ENCODE data around the gene MYH7B. TPM values are rescaled to one million over a fixed set of nuclear protein-coding genes. Genes with fewer than 3 reads are reported as not detected.

Gene MYH7B
- total and polyA plus RNA-seq, 8 donors: 0.09 to 2.3 (median 0.37) TPM

- intact Hi-C loops (cut with DNase I): no loop called here
- H3K4me1 ChIP-seq: no peaks in the 10 kb centered on the region
- peaks cover 11 to 84% (median 58%) of the 10 kb centered on the region in 3 donors for H3K36me3 ChIP-seq
- peak in 2 of 6 donors; percentile 4 to 27 for DNase-seq
- TF ChIP-seq CTCF (IDR thresholded peaks at IDR 0.05): no peak
- no peak overlapping the region for H3K4me3 ChIP-seq
- no peaks in the 10 kb centered on the region for H3K9me3 ChIP-seq
- H3K27ac ChIP-seq: no peak overlapping the region
- ATAC-seq: no peak
- WGBS, 2 donors: 91 to 93% methylated on average over 20 of the region's 20 CpGs
- no peaks in the 10 kb centered on the region for H3K27me3 ChIP-seq
- no peak for FAIRE-seq
Measured at GRCh38 chr20:35004749-35005462, 49.2 kb downstream of the MYH7B start.

Small RNAs within 50 kb of the gene (microRNA-seq; reads per million reads assigned to microRNA genes)
- gene MIR499A: 0 reads per million in 2 donors
- gene MIR499B: 0 reads per million in 2 donors

Other genes starting within 250 kb of the MYH7B start
- 10 to 100 TPM; 11.1 to 15.8 (median 11.7) TPM for gene NCOA6, start 130.2 kb upstream of the MYH7B start, total RNA-seq
- 10 to 100 TPM; 16.7 to 19.3 TPM for gene NCOA6, start 130.2 kb upstream of the MYH7B start, polyA plus RNA-seq
- 10 to 100 TPM; 12.1 to 23.7 (median 13.9) TPM for gene GGT7, start 83.0 kb upstream of the MYH7B start, total RNA-seq
- gene GGT7, start 83.0 kb upstream of the MYH7B start, polyA plus RNA-seq: 10 to 100 TPM; 24.1 to 30.3 TPM
- gene ACSS2, start 79.3 kb upstream of the MYH7B start, total RNA-seq: 10 to 100 TPM; 12.2 to 24.3 (median 19.4) TPM
- gene ACSS2, start 79.3 kb upstream of the MYH7B start, polyA plus RNA-seq: 10 to 100 TPM; 29.8 to 42.5 TPM
- gene GSS, start 62 bp upstream of the MYH7B start, total RNA-seq: 10 to 100 TPM in 4 of 6 donors, 1 to 10 TPM in 2; 6.7 to 17.9 (median 10.7) TPM
- gene GSS, start 62 bp upstream of the MYH7B start, polyA plus RNA-seq: 10 to 100 TPM; 28.7 to 32.2 TPM
- gene TRPC4AP, start 136.9 kb downstream of the MYH7B start, total RNA-seq: 10 to 100 TPM; 30.7 to 40.7 (median 33.2) TPM
- 10 to 100 TPM; 42.4 to 43.1 TPM for gene TRPC4AP, start 136.9 kb downstream of the MYH7B start, polyA plus RNA-seq
- gene EDEM2, start 191.5 kb downstream of the MYH7B start, total RNA-seq: 10 to 100 TPM; 12.6 to 31.5 (median 17.4) TPM
- gene EDEM2, start 191.5 kb downstream of the MYH7B start, polyA plus RNA-seq: 10 to 100 TPM; 12.5 to 22.7 TPM
- 10 to 100 TPM in 4 of 6 donors, 1 to 10 TPM in 2; 3.2 to 16.1 (median 10.8) TPM for gene PROCR, start 216.2 kb downstream of the MYH7B start, total RNA-seq
- gene PROCR, start 216.2 kb downstream of the MYH7B start, polyA plus RNA-seq: 10 to 100 TPM in 1 of 2 donors, 1 to 10 TPM in 1; 9.6 to 16.8 TPM

All from pancreas (tissue), 10 donors.